HG03558 (cell line): Measurements from ENCODE around the gene NAPA.

Experiments used
- ATAC-seq: cut with Tn5 transposase; IDR thresholded peaks from one replicate; pipeline ENCODE4 v1.9.1; 2021; ENCODE audit warnings: moderate number of reproducible peaks; ENCODE audit not compliant: unreplicated experiment; ENCODE audit errors: extremely low read depth

Gene NAPA

DNA sequence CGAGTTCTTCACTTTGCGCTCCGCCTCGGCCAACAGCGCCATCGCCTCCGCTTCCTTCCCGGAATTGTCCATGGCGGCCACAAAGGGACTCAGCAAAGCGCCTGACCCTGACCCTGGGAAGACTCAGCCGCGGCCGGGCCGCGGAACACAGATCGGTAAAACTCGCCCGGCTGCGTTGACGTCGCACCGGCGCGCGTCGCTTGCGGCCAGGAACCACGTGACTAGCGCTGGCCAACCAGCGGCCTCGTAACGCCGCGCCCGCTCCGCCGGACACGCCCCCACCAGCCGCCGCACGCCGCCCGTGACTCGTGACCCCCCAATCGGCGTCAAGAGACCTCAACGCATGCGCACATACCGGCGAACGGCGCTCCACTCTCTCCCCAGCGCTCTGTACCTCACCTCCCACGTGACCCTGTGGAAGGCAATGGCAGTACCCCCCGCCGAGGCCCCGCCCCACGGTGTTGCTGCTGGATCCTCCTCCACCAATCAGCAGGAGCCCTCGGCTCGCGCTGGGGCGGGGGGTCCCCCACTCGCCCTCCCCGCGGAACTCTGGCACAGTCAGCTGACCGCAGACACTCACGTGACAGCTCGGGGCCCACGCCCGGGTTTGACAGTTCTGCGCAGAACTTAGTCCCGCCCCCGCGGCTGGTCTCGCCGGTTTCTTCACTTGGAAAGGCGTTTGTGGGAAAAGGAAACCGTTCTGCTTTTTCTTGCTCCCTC lies at the start of gene NAPA:
Gene NAPA, minus strand, starts transcription at position 195 of the 720 bp plus-strand sequence. Its CDS starts 123 bp downstream, at position 72.
- ATAC-seq = peak; percentile 66

DNA sequence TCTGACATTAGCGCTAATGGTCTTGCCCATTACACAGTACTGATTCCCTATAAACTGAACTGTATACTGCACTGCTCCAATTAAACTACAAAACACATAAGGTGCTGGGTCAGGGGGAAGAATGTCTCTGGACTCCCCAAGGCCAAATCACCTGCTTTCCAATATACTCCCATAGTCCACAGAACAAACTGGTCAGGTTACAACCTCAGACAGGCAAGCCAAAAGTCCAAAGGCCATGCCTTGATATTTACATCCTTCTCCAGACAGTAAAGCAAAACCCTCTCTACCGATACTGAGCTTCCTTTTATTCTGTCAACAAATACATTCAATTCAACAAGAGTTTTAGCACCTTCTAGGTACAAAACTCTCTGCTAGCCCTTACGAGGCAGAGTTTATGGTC lies 49.2 kb upstream of the NAPA start:
- ATAC-seq = no peak

DNA sequence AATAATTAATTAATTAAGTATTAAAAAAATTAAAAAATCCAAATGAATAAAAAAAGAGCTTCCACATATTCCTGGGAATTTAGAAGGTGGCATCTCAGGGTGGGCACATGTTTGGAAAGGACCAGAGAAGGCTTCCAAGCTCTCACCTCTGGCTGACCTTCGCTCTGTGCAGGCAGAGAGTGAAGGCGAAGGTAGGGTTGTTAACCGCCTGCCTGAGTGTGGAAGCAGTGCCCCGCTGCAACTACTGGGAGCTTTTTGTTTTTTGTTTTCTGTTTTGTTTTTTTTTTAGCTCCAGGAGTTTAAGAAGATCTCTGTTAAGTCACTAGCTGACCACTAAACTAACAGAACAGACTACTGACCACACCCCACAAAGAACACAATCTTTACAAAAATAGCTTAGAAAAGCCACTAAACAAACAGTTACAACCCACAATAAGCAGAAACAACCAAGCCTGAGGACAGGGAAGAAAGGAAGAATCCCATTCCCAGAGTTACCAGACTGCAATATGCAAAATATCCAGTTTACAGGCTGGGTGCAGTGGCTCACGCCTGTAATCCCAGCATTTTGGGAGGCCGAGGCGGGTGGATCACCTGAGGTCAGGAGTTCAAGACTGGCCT lies 46.7 kb upstream of the NAPA start:
- ATAC-seq = no peak

DNA sequence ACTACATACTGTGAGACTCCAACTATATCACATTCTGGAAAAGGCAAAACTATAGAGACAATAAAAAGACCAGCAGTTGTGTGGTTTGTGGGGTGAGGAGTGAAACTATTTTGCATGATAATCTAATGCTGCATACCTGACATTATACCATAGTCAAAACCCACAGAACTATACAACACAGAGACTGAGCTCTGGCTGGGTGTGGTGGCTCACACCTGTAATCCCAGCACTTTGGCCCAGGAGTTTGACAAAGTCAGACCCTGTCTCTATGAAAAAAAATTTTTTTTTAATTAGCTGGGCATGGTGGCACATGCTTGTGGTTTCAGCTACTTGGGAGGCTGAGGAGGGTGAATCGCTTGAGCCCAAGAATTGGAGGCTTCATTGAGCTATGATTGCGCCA lies 46.1 kb upstream of the NAPA start:
- no peak for ATAC-seq

DNA sequence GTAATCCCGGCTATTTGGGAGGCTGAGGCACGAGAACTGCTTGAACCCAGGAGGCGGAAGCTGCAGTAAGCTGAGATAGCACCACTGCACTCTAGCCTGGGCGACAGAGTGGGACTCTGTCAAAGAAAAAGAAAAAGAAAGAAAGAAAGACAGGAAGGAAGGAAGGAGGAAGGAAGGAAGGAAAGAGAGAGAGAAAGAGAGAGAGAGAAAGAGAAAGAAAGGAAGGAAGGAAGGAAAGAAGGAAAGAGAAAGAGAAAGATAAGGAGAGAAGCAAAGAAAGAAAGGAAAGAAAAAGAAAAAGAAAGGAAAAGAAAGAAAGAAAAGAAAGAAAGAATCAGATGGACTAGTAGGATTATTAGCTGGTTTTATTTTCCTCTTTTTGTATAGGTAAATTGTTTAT lies 35.3 kb upstream of the NAPA start:
- ATAC-seq = no peak

DNA sequence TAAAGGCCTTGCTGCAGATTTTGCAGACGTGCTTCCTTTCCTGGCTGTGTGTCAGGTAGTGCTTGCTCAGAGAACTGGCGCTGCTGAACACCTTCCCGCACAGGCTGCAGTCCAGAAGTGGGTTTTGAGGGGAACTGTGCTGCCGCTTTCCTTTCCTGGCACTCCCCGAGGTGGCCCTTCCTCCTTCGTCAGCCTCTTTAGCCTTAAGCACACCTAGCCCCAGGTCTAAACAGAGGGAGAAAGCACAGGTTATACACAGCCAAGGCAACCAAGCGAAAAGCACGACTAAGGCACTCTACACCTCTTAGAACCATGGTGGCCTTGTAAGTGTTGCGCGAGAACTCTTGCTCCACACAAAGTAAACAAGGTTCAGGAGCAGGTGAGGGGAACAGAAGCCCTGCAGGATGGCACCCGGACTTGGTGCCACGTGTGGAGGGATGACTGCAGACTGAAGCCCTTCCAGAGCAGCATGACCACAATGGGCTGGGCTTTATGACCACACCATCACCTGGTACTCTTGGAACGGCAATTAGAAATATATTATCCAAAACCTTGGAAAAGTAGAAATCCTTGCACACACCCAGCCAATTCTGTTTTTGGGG lies 34.5 kb upstream of the NAPA start:
- ATAC-seq = no peak

DNA sequence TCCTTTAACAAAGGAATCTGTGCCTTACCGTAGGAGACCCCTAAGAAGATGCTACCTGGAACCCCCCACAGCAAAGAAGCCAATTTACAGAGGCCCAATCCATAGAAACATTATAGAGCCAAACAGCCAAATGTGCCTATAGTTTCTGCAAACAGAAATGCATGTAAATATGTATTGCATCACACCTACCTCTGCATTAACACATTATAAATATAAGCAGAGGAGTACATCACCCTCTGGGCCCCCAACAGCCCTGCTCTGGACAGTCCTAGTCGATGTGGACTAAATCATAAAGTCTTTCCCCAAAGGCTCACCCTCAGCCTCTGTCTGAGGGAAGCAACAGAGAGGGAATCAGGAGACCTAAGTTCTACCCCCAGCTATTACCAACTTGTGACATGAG lies 32.3 kb upstream of the NAPA start:
- ATAC-seq = no peak

DNA sequence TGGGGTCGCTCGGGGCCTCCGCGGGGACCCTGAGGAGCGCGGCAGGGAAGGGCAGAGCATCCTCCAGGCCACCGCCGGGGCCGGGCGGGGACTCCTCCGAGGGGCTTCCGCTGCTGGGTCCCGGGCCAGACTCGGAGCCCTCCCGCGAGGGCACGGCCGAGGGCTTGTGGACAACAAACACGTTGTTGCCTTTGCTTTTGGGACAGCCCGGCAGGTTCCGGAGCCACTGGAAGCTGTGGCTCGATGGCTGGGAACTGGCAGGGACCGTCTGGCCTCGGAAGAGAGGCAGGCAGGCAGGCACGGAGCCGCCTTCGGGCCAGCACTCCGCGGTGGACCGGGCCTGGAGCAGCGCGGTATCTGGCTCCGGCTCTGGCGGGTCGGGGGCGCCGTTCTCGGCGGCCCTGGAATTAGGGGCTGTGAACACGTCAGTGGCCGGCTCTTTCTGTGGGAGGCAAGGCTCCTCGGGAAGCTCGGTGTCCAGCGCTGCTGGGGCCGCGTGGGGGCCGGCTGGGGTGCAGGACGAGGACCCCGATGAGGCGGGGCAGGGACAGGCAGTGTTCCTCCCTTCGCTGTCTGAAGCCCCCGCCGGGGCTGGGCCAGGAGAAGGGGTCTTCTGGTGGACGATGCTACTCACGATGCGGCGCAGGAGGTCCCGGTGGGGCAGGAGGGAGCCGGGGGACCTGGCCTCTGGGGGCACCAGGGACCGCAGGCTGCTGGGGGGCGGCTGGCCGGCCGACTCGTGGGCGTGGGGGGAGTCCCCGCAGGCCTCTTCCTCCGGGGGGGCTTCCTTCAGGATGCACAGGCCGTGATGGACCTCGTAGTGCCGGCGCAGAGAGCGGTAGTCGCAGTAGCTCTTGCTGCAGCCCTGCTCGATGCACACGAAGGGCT lies 30.4 kb upstream of the NAPA start:
- no peak for ATAC-seq

DNA sequence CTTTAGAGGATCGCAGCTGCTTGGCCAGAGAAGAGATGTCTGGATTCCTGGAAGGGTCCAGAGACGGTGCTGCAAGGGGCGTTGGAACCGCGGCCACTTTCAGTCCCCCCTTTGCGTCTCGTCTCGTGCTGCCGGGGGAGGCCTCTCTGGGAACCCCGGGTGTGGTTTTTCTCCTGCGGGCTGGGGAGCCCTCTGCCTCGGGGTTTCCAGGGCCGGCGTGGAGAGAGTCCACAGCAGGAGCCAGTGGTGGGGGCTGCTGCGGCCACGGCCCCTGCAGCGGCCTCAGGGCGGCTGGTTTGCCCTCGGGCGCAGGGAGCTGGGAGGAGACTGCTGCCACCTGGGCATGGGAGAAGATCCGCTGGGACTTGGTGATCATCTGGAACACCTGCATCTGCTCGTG lies 29.6 kb upstream of the NAPA start:
- no peak for ATAC-seq

DNA sequence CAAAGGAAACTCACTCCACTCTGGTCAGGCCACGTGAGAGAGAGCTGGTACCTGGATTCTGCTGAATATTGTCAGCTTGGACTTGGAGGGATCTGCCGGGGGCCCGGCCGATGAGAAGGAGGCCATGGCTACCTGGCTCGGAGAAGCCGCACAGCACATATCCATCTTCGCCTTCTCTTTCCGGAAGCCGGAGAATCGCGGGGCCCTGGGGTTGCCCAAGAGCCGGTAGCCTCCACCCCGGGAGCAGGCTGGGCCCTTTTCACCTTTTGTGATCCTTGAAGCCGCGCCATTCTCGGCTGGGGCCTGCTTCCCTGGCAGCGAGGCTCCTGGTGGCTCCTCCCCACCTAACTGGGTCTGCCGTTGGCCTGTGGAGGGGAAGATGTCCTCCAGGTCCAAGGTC lies 29.2 kb upstream of the NAPA start:
- no peak for ATAC-seq

DNA sequence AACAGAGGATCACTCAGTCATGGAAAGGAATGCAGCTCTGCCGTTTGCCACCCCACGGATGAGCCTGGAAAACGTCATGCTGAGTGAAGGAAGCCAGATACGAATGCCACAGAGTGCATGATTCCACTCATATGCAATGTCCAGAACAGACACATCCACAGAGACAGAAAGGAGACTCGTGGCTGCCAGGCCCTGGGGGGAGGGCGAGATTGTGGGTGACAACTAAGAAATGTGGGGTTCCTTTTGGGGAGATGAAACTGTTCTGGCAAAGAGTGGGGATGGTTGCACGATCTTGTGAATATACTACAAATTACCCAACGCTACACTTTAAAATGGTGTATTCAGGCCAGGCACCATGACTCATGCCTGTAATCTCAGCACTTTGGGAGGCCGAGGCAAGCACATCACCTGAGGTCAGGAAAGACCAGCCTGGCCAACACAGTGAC lies 27.2 kb upstream of the NAPA start:
- no peak for ATAC-seq

DNA sequence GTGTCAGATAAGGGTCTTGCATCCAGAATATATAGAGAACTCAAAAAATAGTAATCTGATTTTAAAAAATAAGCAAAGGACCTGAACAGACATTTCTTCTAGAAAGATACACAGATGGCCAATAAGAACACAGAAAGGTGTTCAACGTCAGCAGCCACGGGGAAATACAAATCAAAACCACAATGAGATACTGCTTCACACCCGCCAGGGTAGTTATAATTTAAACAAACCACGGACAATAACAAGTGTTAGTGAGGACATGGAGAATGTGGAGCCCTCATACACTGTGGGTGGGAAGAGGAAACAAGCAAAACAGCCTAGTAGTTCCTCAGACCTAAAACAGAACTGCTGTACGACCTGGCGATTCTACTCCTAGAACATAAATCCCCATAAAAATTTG lies 26.7 kb upstream of the NAPA start:
- no peak for ATAC-seq

DNA sequence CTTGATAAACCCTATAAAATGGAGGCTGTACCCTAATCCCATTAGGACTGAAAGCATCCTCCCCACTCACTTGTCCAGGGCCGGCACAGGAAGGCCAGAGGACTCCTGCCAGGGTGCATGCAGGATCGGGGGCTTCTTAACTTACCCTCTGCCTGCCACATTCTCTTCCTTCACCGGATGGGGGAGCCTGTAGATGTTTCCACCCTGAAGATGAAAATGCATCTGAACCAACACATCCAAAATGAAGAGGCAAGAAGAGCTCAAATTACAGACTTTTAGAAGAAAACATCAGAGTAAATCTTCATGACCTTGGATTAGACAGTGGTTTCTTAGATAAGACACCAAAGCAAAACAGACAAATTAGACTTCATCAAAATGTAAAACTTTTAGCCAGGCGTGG lies 25.9 kb upstream of the NAPA start:
- no peak for ATAC-seq

DNA sequence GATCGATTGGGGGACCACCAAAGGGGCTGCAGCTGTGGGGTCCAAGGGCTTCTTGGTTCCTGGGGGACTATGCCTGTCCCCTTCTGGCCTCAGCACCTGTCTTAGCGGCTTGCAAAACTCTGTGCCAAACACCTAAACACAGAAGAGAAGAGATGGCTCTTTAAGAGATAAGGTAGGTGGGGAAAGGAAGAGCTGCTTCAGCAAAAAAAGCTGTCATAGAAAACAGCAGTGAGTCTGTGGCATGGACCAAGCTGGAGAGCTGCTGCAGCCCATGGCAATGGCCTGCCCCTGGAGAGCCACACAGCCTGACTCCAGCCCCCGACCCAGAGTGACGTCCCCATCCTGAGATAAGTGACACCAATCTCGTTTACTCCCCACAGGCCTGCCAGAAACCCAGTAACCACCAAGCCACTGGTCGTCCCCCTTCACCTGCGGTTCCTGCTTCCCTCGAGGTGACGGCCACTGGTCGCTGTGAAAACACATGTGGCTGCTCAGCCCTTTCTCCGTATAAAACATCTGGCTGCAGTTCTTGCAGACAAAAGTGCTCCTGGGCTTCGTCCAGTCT lies 25.0 kb upstream of the NAPA start:
- no peak for ATAC-seq

DNA sequence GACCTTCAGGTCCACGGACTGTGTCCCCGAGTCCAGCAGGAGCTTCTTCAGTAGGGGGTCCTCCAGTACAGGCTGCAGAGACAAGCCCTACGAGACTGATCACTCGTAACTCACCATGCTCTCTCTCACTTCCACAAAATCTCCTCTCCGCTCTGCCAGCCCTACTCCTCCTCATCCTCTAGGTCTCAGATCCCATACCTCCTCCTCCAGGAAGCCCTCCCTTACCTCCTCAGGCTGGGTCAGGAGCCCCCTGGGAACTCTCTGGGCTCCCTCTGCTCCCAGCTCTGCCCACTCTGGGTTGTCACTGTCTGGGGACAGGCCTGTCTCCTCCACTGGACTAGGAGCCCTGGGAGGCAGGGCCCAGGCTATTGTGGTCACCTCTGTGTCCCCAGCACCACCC lies 23.9 kb upstream of the NAPA start:
- no peak for ATAC-seq

DNA sequence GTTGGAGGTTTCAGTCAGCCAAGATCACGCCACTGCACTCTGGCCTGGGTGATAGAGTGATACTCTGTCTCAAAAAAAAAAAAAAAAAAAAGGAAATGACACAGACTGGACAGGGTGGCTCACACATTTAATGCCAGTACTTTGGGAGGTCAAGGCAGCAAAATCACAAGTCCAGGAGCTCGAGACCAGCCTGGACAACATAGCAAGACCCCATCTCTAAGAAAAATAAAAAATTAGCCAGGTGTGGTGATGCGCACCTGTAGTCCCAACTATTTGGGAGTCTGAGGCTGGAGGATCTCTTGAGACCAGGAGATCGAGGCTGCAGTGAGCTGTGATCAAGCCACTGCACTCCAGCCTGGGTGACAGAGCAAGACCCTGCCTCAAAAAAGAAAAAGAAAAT lies 22.6 kb upstream of the NAPA start:
- no peak for ATAC-seq

DNA sequence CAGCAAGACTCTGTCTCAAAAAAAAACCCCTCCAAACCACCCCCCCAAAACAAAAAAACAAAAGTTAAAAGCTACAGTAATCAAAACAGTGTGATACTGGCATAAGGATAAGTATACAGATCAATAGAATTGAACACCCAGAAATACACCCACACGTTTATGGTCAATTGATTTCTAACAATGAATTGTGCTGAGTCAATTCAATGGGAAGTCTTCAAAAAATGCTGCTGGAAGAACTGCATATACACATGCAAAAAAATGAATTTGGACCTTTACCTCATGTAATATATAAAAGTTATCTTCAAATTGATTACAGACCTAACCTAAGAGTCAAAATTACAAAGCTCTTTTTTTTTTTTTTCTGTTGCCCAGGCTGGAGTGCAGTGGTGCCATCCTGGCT lies 19.8 kb upstream of the NAPA start:
- ATAC-seq = no peak

DNA sequence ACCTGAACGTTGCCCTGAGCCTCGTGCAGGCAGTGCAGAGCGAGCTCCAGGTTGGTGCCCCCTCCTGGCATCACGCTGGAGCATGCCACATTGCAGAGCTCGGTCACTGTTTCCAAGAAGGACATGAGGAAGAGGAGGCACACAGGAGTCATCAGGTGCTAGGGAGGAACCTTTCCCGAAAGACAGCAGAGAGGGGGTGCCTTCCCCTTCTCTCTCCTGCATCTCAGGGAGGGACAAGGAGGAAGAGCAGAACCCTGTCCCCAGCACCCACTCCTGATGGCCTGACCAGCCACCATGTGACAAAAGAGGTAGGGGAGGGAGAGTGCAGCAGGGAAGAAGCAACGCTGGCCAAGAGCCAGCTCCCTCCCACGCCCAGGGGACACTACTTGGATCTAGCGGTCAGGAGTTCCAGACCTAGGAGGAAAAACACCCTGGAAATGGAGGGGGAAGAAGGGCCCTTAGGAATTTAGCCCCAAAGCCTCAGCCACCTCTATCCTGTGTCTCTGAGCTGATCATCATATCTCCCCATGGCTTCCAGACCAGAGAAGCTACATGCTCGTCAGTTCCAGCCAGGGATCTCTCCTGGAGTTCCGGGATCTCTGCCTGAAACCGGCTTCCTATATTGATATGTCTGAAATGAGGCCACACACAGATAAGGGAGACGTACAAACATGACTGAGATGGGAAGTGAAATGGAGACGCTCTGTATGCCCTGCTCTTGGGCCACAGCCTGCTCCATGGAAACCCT lies 17.0 kb upstream of the NAPA start:
- no peak for ATAC-seq

DNA sequence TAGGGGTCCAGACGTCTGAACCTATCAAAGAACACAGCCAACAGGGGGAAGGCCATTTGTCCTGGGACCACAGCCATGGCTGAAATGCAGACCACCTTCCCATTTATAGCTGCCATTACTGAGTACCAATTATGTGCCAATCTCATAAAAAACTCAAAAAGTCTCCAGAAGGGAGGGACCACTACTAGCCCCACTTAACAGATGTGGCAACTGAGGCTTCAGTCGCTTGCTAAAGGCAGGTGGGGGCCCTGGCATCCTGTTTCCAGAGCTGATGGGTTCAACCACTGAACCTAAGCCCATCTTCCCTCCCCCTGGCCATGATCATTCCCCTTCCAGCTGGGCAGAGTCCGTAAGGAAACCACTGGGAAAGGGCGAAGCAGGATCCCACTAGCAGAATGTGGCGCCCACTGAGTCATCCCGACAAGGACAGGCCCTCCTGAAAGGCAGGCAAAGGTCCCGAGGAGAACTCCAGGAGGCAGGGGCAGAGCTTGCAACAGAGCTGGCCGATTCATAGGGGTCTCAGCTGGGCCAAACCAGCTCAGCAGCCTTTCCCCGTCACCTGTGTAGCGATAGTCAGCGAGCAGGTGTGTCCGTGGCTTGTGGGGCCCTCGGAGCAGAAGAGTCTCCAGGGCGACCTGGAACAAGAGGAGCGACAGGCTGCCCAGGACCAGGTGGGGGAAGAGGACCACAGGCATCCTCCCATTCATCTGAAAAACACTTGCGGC lies 14.3 kb upstream of the NAPA start:
- ATAC-seq = no peak
